NCI-H69 (cell line): Measurements from ENCODE around the gene TMEM8B.
A peak's percentile ranks its signal among the peaks of the same experiment; 100 is the strongest.

Experiments used
- DNase-seq: peaks from one replicate; lab custom pipeline; 2025; lab: John Stamatoyannopoulos, UW

The TMEM8B gene, protein sequence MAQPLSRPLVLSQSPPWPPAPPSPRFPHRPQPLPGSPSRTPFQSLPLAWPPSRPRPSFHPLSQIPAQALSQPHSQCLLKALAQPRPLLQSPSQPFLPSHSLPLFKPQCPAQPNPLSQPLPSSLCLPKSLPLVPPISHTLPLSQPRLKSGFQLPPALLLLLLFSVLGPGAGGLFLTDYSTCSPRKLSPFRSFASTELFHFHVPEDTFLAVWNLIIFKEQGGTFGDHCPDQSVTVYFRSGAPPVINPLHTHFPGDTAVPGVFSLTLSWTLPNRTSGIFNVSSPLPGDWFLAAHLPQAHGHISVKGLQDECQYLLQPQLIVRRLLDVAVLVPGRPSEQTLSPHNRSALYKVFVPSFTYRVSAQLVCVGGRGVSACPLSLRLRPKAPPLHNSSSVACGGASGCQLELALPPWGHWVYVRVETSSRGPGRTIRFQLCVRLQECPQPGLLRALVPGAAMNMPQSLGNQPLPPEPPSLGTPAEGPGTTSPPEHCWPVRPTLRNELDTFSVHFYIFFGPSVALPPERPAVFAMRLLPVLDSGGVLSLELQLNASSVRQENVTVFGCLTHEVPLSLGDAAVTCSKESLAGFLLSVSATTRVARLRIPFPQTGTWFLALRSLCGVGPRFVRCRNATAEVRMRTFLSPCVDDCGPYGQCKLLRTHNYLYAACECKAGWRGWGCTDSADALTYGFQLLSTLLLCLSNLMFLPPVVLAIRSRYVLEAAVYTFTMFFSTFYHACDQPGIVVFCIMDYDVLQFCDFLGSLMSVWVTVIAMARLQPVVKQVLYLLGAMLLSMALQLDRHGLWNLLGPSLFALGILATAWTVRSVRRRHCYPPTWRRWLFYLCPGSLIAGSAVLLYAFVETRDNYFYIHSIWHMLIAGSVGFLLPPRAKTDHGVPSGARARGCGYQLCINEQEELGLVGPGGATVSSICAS

DNA sequence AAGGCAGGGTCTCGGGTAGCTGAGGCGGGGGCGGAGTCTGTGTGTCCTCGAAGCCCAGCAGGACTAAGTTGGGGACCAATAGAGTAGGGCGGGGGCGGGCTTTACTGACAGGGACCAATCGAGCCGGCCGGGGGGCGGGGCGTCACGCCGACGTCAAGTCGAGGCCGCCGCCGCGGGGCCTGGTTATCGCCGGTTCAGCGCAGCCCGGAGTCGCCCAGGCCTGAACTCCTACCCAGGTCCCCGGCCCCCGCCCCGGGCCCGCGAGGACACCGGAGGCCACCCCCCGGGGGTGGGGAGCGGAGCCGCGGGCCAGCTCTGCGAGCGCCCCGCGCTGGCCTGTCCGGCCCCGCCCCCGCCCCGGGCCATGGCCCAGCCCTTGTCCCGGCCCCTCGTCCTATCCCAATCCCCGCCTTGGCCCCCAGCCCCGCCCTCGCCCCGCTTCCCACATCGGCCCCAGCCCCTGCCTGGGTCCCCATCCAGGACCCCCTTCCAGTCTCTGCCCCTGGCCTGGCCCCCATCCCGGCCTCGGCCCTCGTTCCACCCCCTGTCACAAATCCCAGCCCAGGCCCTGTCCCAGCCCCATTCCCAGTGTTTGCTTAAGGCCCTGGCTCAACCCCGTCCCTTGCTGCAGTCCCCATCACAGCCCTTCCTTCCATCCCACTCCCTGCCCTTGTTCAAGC is at the start of gene TMEM8B:
TSS of gene TMEM8B (plus strand) at position 145 of the 680 bp plus-strand sequence. CDS start at position 365, 220 bp downstream.
- DNase-seq: peak; percentile 97

DNA sequence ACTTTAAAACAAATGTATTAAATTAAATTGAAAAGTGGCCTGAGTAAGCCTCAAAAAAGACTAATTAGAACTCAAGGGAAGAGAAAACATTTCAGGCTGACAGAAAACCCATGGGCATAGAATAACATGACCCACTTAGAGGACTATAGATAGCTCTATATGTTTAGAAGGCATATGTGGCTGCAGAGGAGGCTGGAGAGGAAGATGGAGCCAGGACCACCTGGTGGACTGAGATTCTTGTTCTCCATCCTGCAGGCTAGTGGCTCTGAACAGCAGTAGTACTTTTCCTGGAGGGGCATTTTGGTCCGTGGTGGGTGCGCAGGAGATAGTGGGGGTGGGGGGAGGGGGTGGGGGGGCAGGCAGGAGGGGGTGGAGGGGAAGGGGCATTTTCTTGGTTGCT is 48.0 kb upstream of the TMEM8B start:
- DNase-seq: peak; percentile 16

DNA sequence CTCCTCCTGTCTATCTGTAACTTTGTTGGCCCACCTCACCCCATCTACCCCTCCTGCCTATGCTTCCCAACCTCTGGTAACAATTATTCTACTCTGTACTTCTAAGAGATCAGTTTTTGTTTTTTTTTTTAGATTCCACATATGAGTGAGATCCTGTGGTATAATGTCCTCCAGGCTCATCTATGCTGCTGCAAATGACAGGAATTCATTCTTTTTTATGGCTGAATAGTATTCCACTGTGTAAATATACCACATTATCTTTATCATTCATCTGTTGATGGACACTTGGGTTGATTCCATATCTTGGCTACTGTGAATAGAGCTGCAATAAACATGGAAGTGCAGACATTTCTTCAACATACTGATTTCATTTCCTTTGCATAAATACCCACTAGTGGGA is 45.6 kb upstream of the TMEM8B start:
- DNase-seq: no peak

DNA sequence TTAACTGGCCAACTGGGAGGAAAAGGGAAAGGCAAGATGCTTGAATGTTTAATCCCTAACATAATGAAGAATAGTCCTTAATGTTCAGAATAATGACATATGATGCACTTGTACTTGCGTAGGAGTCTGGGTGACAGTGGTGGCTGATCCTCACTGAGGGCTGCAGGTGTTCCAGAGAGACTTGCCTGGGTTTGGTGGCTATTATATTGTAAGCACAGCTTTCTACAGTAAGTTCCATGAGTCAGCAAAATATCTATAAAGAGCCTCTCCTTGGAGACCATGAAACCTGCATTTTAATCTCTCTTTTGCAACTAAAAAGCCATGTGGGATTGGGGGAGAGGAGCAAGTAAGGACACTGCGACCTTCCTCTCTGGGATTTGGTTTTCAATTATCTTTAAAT is 39.5 kb upstream of the TMEM8B start:
- no peak for DNase-seq

DNA sequence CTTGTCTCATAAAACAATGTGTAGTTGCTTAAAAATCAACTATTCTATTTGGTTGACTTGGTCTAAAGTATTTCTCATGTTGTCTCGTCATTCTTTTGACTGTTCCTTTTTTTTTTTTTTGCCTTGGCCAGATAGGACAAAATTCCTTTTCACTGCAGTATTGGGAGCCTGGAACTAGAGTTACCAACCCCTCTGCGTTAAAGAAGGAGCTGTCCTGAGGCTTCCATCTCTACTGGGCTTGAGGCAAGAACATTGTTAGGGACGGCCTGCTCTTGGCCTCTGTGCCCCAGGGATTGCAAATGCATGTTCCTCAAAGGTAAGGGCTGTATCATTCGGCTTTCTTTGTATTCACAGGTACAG is 39.0 kb upstream of the TMEM8B start:
- no peak for DNase-seq

DNA sequence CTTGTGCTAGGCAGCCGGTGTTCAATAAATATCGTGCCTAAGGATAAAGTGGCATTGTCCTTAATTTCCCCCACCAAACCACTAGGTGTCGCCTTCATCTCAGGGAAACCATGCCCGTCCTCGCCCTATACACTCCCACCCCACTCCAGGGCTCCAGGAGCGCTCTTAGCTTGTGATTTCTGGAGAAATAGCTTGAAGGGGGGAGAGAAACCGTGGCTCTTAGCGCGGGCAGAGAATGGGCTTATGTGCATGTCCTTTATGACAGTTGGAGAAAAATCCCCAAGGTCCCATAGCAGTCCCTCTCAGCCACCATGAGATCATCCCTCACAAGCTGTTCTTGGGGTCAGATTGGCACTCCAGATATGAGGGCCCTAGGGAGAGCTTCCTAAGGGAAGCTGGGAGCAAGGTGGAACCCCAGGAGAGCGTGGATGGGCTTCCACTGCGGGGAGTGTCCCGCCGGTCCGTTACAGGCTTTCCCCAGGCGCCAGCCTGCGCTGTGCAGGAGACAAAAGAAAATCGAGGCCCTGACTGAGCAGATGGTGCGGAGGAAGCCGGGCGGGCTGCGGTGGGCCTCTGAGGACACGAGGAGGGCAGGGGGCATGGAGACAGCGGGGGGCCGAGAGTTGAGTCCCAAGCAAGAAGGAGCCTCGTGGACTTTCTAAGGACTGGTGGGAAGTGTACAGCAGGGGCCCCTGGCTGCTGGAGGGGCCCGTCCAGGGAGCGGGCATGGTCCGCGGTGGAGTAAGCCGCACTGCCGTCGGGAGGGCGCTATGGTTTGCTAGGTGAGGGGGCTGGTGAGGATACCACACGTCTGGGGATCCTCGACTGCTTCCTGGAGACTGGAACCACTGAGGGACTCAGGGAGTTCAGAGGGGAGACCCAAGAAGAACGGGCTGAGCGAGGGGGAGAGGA is 38.4 kb upstream of the TMEM8B start:
- peak; percentile 79 for DNase-seq

DNA sequence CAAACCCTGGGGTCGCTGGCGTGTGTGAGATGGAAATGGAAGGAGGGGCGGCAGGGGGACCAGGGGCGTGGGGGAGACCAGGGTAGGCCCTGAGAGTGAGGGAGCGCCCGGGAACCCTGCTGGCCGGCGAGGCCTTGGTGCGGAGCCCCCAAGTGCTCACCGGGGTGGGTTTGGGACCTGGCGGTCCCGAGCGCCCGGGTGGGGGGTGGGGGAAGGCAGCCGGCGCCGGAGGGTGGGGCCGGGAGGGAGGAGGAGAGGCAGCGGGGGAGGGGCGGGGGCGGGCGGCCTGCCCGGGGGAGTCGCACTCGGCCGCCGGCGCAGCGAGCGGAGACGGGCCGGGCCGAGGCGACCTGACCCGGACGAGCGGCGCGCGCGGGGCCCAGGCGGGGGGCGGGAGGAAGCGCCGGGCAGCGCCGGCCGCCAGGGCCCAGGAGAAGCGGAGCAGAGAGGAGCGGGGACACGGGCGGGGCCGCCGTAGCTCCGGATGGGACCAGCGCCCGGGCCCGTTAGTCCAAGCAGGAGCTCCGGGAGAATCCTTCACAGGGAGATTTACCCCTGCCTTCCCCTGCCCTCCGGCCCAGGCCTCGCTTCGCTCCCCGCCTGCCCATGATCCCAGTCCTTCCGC is 37.6 kb upstream of the TMEM8B start, which contains the start of gene NPR2:
TSS of gene NPR2 (plus strand) at position 295 of the 625 bp plus-strand sequence. CDS start 818 bp downstream, outside the sequence.
- no peak for DNase-seq

DNA sequence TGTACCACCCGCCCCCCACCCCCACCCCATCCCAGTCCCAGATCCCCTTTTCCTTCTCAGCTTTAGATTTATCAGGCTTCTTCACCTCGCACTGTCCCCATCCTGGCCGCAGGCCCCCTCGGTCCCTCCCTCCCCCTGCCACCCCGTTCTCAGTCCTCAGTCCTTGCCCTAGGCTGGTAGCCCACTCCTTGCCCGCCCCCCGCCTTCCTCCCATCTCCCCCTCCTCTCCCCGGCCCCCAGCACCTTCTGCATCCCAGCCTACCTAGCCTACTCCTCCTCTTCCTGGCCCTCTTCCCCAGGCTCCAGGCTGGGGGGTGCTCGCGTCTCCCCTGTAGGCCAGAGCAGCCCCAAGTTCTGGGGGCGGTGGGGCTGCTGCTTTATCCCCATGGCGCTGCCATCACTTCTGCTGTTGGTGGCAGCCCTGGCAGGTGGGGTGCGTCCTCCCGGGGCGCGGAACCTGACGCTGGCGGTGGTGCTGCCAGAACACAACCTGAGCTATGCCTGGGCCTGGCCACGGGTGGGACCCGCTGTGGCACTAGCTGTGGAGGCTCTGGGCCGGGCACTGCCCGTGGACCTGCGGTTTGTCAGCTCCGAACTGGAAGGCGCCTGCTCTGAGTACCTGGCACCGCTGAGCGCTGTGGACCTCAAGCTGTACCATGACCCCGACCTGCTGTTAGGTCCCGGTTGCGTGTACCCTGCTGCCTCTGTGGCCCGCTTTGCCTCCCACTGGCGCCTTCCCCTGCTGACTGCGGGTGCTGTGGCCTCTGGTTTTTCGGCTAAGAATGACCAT is 36.8 kb upstream of the TMEM8B start:
- no peak for DNase-seq

DNA sequence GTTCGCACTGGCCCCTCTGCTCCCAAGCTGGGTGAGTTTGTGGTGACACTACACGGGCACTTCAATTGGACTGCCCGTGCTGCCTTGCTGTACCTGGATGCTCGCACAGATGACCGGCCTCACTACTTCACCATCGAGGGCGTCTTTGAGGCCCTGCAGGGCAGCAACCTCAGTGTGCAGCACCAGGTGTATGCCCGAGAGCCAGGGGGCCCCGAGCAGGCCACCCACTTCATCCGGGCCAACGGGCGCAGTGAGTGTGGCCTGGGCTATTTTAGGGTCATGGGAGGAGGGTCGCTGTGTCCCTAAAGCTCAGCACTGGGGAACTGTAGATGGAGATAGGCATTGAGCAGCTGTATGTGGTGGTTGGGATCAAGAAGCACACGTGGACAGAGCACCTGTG is 36.2 kb upstream of the TMEM8B start:
- DNase-seq: no peak

DNA sequence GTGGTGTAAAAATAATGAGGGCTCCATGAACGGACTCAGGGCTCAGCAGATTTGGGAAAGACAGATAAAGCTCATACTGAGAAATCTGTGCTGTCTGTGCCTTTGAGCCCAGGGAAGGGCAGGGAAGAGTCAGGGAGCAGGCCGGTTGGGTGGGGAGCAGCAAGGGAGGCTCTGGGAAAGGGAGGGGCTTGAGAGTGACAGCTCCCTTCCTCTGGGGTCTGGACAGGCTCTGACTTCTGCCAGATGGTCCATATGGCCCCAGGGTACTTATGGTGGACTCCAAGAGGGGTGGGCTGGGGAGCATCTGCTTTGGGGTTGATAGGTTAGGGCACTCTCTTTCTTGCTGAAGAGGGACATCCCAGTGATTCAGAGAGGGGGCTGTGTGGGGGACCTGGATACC is 35.6 kb upstream of the TMEM8B start:
- DNase-seq: peak; percentile 14

DNA sequence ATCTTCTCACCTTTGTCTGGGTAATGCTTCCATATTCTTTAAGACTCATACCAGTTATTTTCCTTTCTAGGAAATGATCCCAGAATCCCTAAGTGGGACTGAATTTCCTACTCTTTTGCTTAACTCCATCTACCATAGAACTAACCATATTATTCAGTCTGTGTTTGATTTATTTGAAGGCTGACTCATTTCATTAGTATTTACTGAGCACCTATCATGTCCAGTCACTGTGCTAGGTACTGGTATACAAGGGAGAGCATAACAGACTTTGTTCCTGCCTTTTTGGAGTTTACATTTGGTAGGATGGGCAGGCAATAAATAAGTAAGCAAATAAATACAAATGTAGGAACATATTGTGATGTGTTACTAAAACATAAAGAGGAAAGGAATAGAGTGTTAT is 33.3 kb upstream of the TMEM8B start:
- DNase-seq: no peak

DNA sequence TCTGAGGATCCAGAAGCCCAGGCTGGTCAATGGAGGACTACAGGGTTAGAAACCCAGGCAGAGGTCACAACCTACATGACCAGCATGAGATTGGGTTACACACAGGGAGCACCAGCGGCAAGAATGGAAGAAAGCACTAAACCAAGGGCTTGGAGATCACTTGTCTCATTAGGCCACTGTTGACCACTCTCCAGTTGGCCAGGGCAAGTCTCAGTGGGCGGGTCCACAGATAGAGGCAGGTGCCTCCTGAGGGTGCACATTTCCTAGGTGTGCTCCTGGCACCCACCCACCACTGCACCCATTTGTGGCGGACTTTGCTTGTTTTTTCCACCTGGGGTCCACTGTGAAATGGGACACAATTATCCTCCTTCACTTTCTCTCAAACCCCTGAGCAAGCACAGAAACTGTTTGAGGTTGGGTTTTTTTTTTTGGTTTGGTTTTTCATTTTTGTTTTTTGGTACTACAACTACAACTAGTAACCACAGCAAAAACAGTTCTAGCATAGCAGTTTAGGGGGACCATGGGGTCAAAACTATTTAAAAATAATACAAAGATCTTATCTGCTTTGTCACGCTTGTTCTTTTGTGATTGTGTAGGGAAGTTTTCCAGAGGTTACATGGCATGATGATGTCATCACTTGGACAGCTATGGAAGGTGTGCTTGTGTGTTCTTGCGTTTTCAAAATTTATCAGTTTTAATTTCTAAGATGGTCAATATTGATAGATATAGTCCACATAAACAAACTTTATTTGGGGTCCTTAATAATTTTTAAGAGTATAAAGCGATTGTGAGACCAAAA is 31.5 kb upstream of the TMEM8B start:
- DNase-seq: no peak

DNA sequence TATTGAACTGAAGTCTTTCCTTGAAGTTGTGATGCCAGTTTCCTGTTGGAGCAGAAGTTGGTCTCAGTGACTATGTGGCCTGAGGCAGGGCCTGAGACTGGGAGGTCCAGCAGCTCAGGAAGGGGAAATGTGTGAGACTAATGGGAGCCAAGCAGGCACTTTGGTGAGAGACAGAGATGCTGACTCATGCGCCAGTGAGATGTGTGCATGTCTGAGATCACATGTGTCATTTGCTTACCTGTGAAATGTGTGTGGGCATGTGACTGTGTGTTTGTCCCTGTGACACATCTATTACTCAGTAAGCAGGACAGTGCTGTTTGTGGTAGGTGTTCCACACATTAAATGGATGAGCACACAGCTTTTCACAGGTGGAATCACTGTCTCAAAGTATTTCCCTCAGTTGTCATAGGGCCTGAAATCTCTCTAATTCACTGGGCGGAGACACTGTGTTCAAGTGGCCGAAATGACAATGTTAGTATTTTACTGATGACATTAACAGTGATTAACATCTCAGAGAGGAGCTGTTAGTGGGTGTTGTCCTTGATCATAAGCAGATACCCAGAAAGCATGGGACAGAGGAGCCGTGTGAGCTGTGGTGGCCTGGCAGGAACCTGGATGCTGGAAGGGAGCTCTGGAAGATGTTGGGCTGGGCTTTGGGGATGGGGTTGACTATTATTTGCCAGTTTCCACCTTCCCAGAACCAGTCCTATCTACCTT is 30.2 kb upstream of the TMEM8B start:
- peak; percentile 8 for DNase-seq

DNA sequence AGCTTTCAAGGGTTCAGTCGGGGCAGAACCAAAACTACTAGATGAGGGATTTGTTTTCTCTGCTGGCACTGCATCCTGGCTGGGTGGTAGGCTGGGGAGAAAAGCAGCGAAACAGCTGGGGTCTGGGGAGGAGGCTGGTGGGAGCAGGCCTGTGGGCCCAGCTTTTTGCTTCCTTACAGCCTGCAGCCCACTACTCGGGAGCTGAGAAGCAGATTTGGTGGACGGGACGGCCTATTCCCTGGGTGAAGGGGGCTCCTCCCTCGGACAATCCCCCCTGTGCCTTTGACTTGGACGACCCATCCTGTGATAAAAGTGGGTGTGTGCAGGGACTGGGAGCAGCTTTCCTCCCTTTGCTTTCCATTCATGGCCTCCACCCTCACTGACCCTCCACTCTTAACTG is 28.5 kb upstream of the TMEM8B start:
- DNase-seq: no peak

DNA sequence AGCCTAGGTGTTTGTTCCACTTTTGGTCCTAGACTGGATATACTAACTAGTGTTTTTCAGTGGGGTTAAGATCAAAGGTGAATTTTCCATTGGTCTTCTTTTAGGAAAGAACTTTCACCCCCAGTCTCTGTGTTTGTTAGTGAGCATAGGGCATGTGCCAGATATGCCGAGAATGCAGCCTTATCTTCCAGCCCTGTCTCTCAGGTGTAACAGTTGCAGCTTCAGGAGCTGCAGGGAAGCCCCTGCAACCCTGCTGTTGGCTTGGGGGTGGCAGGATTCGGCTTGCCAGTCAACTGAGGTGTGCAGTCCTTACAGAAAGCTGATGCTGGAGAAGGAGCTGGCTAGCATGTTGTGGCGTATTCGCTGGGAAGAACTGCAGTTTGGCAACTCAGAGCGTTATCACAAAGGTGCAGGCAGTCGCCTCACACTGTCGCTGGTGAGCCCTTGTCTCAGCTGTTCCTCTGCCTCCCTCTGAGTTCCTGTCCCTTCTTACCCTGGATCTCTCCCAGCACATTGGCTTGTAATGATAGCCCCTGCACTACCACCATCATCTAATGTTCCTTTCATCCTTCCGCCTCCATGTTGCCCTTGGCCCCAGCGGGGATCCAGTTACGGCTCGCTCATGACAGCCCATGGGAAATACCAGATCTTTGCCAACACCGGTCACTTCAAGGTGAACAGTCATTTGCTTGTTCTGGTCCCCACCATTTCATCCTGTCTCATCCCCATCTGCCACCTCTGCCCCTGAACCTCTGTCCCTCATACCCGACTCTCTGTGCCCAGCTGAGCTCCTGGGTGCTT is 27.5 kb upstream of the TMEM8B start:
- DNase-seq: no peak

DNA sequence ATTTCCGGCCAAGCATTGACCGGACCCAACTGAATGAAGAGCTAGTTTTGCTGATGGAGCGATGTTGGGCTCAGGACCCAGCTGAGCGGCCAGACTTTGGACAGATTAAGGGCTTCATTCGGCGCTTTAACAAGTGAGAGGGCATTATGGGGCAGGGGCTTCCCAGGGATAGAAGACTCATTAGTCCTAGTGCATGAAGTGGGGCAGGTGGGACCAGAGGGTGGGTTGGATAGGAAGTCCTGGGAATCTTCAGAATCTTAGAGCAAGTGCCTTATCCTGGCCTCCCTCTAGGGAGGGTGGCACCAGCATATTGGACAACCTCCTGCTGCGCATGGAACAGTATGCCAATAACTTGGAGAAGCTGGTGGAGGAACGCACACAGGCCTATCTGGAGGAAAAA is 22.9 kb upstream of the TMEM8B start:
- DNase-seq: no peak

DNA sequence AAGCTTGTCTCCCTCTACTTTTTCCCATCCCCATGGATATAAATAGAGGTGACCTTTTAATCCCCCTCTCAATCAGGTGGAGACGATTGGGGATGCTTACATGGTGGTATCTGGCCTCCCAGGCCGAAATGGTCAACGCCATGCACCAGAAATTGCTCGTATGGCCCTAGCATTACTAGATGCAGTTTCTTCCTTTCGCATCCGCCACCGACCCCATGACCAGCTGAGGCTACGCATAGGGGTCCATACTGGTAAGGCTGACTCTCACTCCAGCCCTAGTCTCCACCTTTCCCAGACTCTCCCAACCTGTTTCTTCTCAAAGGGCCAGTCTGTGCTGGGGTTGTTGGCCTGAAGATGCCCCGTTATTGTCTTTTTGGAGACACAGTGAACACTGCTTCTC is 20.6 kb upstream of the TMEM8B start:
- no peak for DNase-seq

DNA sequence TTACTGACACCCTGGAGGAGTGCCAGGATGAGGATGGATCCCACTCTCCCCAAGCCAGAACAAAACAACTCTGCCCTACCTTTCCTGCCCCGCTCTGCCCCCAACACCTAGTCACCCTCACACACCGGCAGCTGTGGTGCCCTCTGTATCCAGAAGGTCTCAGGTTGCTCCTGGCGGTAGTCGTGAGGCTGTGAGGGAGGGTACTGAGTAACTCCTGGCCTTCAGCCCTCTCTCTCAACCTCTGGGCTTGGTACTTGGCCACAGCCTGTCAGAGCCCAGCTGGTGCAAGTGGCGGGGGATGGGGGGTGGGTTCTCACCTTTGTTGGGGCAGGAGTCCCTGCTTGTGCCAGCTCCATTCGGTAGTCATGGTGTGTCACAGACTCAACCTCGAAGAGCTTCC is 18.9 kb upstream of the TMEM8B start:
- DNase-seq: no peak
